HCT116 (cell line): ENCODE data around the gene ADAMTS13. TPM values are rescaled to one million over a fixed set of nuclear protein-coding genes. Genes with fewer than 3 reads are reported as not detected.

ENCODE experiments used
- ATAC-seq: fragments of 200-7000 bp; cut with Tn5 transposase; 2 replicates; pipeline ENCODE4 v1.9.1; 2020; ENCODE audit warnings: mild to moderate bottlenecking, moderate library complexity
- BruUV-seq: library from RNA; stranded (reverse); fragments of 400-500 nt; replicated peaks from 2 replicates; lab custom pipeline; 2021; lab: Mats Ljungman, UMichigan
- CTCF ChIA-PET: fragments of 300-600 bp; sonication (Branson Sonifier 250); formaldehyde crosslinking; loops from one replicate; lab custom pipeline; 2021; ENCODE audit warnings: antibody characterized with exemption; lab: Charles Lee
- POLR2A ChIA-PET: fragments of 300-600, 350-600 bp; sonication (Branson Sonifier 250); formaldehyde crosslinking; loops from one replicate; lab custom pipeline; 2021; ENCODE audit warnings: antibody characterized with exemption; lab: Charles Lee
- RAD21 ChIA-PET, 2 experiments: fragments of 300-600 bp; sonication (Branson Sonifier 250); formaldehyde crosslinking; loops; one replicate each; lab custom pipeline; 2023; ENCODE audit warnings: low total read pairs in 2 of 2; ENCODE audit not compliant: uncharacterized antibody in 2 of 2, unreplicated experiment in 2 of 2, low non-redundant PET in 1 of 2; lab: Charles Lee
- DNase-seq: peaks from one replicate; pipeline ENCODE4 v3.0.0-alpha.2; 2010; ENCODE audit warnings: low read depth, low spot score
- H2AFZ ChIP-seq: fragments of 200-600 bp; shearing (Covaris generic), sonication (generic); 2 replicates; pipeline ENCODE4 v1.6.1; 2017; ENCODE audit warnings: low read depth, mixed run types, mixed read lengths, antibody characterized with exemption, low read length; ENCODE audit not compliant: poor library complexity, severe bottlenecking
- H3K27ac ChIP-seq: 2 replicates; pipeline ENCODE4 v1.5.1; 2012; ENCODE audit warnings: low read depth, low read length
- H3K27me3 ChIP-seq: fragments of 200-600 bp; sonication (generic); 2 replicates; pipeline ENCODE4 v1.6.1; 2016; ENCODE audit warnings: mixed run types, low read length, mixed read lengths; ENCODE audit not compliant: insufficient read depth
- H3K36me3 ChIP-seq, 2 experiments: fragments of 200-500 bp in 1 of 2; fragments of 200-600 bp in 1 of 2; sonication (Bioruptor generic) in 1 of 2; sonication (generic) in 1 of 2; 2 replicates each; pipeline versions ENCODE4 v1.5.1 to v1.6.1; 2014 to 2016; ENCODE audit warnings: low read length in 2 of 2, inconsistent platforms in 1 of 2, mixed read lengths in 1 of 2, mixed run types in 1 of 2; ENCODE audit not compliant: insufficient read depth in 2 of 2, control insufficient read depth in 1 of 2
- H3K4me1 ChIP-seq, 2 experiments: fragments of 200-600 bp in 1 of 2; sonication (generic) in 1 of 2; 2 replicates each; pipeline versions ENCODE4 v1.5.1 to v1.6.1; 2012 to 2017; ENCODE audit warnings: low read length in 2 of 2, inconsistent platforms in 1 of 2, mild to moderate bottlenecking in 1 of 2, mixed read lengths in 1 of 2, mixed run types in 1 of 2, moderate library complexity in 1 of 2; ENCODE audit not compliant: insufficient read depth in 2 of 2, control insufficient read depth in 1 of 2
- H3K4me2 ChIP-seq: fragments of 200-600 bp; sonication (generic); 2 replicates; pipeline ENCODE4 v1.6.1; 2017; ENCODE audit warnings: mixed run types, low read length, mixed read lengths
- H3K4me3 ChIP-seq, 2 experiments: fragments of 200-600 bp in 1 of 2; sonication (generic) in 1 of 2; replicated peaks in 1 of 2; 2 replicates each; pipeline ENCODE4 v1.5.1; 2011 to 2016; ENCODE audit warnings: low read length in 2 of 2, control low read depth in 1 of 2, low read depth in 1 of 2, mild to moderate bottlenecking in 1 of 2, mixed read lengths in 1 of 2, mixed run types in 1 of 2
- H3K79me2 ChIP-seq: fragments of 200-600 bp; sonication (generic); 2 replicates; pipeline ENCODE4 v1.6.1; 2017; ENCODE audit warnings: mild to moderate bottlenecking, mixed run types, low read length, moderate library complexity, mixed read lengths; ENCODE audit not compliant: insufficient read depth
- H3K9ac ChIP-seq: fragments of 200-600 bp; sonication (generic); 2 replicates; pipeline ENCODE4 v1.6.1; 2016; ENCODE audit warnings: low read length, mixed read lengths
- H3K9me2 ChIP-seq: fragments of 200-600 bp; sonication (generic), shearing (Covaris generic); 2 replicates; pipeline ENCODE4 v1.6.1; 2017; ENCODE audit warnings: mixed run types, mild to moderate bottlenecking, moderate library complexity; ENCODE audit not compliant: insufficient read depth
- H3K9me3 ChIP-seq, 2 experiments: fragments of 200-500 bp in 1 of 2; fragments of 200-600 bp in 1 of 2; sonication (Bioruptor generic) in 1 of 2; sonication (generic) in 1 of 2; 2 replicates each; pipeline ENCODE4 v1.6.1; 2014 to 2017; ENCODE audit warnings: low read length in 2 of 2, mixed read lengths in 2 of 2, inconsistent platforms in 1 of 2, low read depth in 1 of 2, mild to moderate bottlenecking in 1 of 2, mixed run types in 1 of 2, moderate library complexity in 1 of 2; ENCODE audit not compliant: control insufficient read depth in 1 of 2, insufficient read depth in 1 of 2
- H4K20me1 ChIP-seq: fragments of 200-600 bp; sonication (generic), shearing (Covaris generic); 2 replicates; pipeline ENCODE4 v1.6.1; 2017; ENCODE audit warnings: mixed run types, mild to moderate bottlenecking, moderate library complexity; ENCODE audit not compliant: insufficient read depth
- ATF3 ChIP-seq: IDR thresholded peaks from 2 replicates; pipeline ENCODE4 v1.6.1; 2012
- CEBPB ChIP-seq: IDR thresholded peaks from 2 replicates; pipeline ENCODE4 v1.6.1; 2012; ENCODE audit warnings: low read depth
- EGR1 ChIP-seq: IDR thresholded peaks from 2 replicates; pipeline ENCODE4 v1.6.1; 2012; ENCODE audit warnings: low read depth
- ELF1 ChIP-seq: IDR thresholded peaks from 2 replicates; pipeline ENCODE4 v1.6.1; 2012; ENCODE audit warnings: low read depth, borderline replicate concordance
- EZH2phosphoT487 ChIP-seq: fragments of 200-600 bp; IDR thresholded peaks from 2 replicates; pipeline ENCODE4 v1.6.1; 2018; ENCODE audit warnings: antibody characterized with exemption, borderline replicate concordance
- POLR2A ChIP-seq: IDR thresholded peaks from 2 replicates; pipeline ENCODE4 v1.7.0; 2011; ENCODE audit warnings: borderline replicate concordance; ENCODE audit not compliant: insufficient read depth, insufficient read length; ENCODE audit errors: extremely low read depth
- RAD21 ChIP-seq: IDR thresholded peaks from 2 replicates; pipeline ENCODE4 v1.6.1; 2012; ENCODE audit warnings: low read depth, mild to moderate bottlenecking
- REST ChIP-seq: IDR thresholded peaks from 2 replicates; pipeline ENCODE4 v1.6.1; 2012; ENCODE audit warnings: low read depth
- SIN3A ChIP-seq: IDR thresholded peaks from 2 replicates; pipeline ENCODE4 v1.6.1; 2012; ENCODE audit warnings: low read depth
- TCF7L2 ChIP-seq: IDR thresholded peaks from 2 replicates; pipeline ENCODE4 v1.7.0; 2011; ENCODE audit warnings: borderline replicate concordance, inconsistent platforms; ENCODE audit not compliant: insufficient read depth, insufficient read length; ENCODE audit errors: extremely low read depth
- YY1 ChIP-seq: IDR thresholded peaks from 2 replicates; pipeline ENCODE4 v1.6.1; 2011; ENCODE audit warnings: low read length, low read depth, moderate library complexity, mild to moderate bottlenecking; ENCODE audit not compliant: insufficient replicate concordance; ENCODE audit errors: extremely low read depth
- ZBTB33 ChIP-seq: IDR thresholded peaks from 2 replicates; pipeline ENCODE4 v1.6.1; 2011; ENCODE audit warnings: mild to moderate bottlenecking, low read length, moderate library complexity; ENCODE audit not compliant: insufficient replicate concordance; ENCODE audit errors: extremely low read depth
- ZFX ChIP-seq: fragments of 450-650 bp; IDR thresholded peaks from 2 replicates; pipeline ENCODE4 v1.6.1; 2017
- intact Hi-C: fragments of 100-400 bp; cut with micrococcal nuclease; formaldehyde crosslinking; loops from 2 replicates; pipeline ENCODE4 v1.10.0; 2022
- total RNA-seq: library from RNA; stranded (reverse); gene quantifications from one replicate; pipeline ENCODE4 v1.2.1, GENCODE V29; 2021; ENCODE audit not compliant: unreplicated experiment
- TF ChIP-seq, protein P1 (sequence below), 3 experiments: fragments of 200-600 bp in 1 of 3; sonication (generic) in 1 of 3; IDR thresholded peaks in 2 of 3; conservative IDR thresholded peaks in 1 of 3; 2 replicates each; pipeline ENCODE4 v1.5.1; 2012 to 2017; ENCODE audit warnings: low read depth in 2 of 3, low read length in 2 of 3, antibody characterized with exemption in 1 of 3, borderline replicate concordance in 1 of 3, control low read depth in 1 of 3, mild to moderate bottlenecking in 1 of 3, mixed read lengths in 1 of 3, mixed run types in 1 of 3, moderate library complexity in 1 of 3; ENCODE audit not compliant: insufficient read depth in 1 of 3

ADAMTS13 gene
- total RNA-seq, 1 experiment from 2014 or later, result 9.2 TPM

DNA sequence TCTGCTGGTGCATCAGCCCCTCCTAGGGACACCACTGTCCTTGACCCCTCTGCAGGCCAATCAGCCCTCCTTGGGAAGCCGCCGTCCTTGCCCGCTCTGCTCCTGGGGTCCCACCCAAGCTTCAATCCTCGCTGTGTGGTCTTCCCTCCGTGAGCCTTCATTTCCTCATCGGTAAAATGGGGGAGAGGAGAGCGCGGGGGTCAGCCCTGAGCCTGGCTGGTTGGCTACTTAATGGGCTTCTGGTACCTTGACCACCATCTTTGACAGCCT lies 69.4 kb downstream of the ADAMTS13 start:
- TF ChIP-seq EGR1, result no peak
- TF ChIP-seq REST, result no peak
- TF ChIP-seq POLR2A, result no peak
- no peak for TF ChIP-seq RAD21
- TF ChIP-seq ELF1, result no peak
- TF ChIP-seq, protein P1, sequence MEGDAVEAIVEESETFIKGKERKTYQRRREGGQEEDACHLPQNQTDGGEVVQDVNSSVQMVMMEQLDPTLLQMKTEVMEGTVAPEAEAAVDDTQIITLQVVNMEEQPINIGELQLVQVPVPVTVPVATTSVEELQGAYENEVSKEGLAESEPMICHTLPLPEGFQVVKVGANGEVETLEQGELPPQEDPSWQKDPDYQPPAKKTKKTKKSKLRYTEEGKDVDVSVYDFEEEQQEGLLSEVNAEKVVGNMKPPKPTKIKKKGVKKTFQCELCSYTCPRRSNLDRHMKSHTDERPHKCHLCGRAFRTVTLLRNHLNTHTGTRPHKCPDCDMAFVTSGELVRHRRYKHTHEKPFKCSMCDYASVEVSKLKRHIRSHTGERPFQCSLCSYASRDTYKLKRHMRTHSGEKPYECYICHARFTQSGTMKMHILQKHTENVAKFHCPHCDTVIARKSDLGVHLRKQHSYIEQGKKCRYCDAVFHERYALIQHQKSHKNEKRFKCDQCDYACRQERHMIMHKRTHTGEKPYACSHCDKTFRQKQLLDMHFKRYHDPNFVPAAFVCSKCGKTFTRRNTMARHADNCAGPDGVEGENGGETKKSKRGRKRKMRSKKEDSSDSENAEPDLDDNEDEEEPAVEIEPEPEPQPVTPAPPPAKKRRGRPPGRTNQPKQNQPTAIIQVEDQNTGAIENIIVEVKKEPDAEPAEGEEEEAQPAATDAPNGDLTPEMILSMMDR (IDR thresholded peaks at IDR 0.05 in 2 of 3, conservative IDR thresholded peaks at IDR 0.05 in 1 of 3; ENCODE audit: borderline replicate concordance in 1 of 3, insufficient read depth in 1 of 3, low read depth in 2 of 3, low read length in 2 of 3), result no peak
- TF ChIP-seq ATF3, result no peak
- TF ChIP-seq SIN3A, result no peak
- TF ChIP-seq CEBPB, result no peak
- no peak for TF ChIP-seq ZBTB33
- TF ChIP-seq YY1, result no peak
- TF ChIP-seq ZFX, result no peak
- TF ChIP-seq EZH2phosphoT487, result no peak
- TF ChIP-seq TCF7L2, result no peak
- TF ChIP-seq, all 23 proteins: peak for 0
- Histone ChIP-seq H3K36me3 (no peaks in the 10 kb centered on the region), H3K27me3 (no peaks in the 10 kb centered on the region), H3K27ac (no peak overlapping the region), H3K4me2 (no peak overlapping the region), H3K4me3 (no peak overlapping the region), H3K9me3 (no peaks in the 10 kb centered on the region), H3K4me1 (peaks cover 0 to 4% of the 10 kb centered on the region in 2 experiments; a peak in 1 of 4 replicates), H3K79me2 (no peaks in the 10 kb centered on the region), H3K9ac (no peak overlapping the region), H2AFZ (no peak overlapping the region), H3K9me2 (no peaks in the 10 kb centered on the region), H4K20me1 (no peaks in the 10 kb centered on the region)
- no TSS peak for BruUV-seq
- ATAC-seq (no peak), DNase-seq (no peak)
- ChIA-PET POLR2A (no interaction called here), CTCF (no interaction called here), RAD21 (no interaction called here)
- intact Hi-C loops, result no loop called here
